ENCODE results near the gene CCDC107. TPM values are rescaled to one million over a fixed set of nuclear protein-coding genes. Genes with fewer than 3 reads are reported as not detected.

Gene CCDC107
- total and polyA plus RNA-seq, 2 of the 13 experiments (the other 11 are each of a cell fraction or from before 2014, with no cell fraction given): 7.1 to 15.2 TPM

GRCh38 chr9:35673132-35674024, 15.3 kb downstream of the CCDC107 start, which contains the start of gene CA9 (continued):
- TF ChIP-seq, protein P1, sequence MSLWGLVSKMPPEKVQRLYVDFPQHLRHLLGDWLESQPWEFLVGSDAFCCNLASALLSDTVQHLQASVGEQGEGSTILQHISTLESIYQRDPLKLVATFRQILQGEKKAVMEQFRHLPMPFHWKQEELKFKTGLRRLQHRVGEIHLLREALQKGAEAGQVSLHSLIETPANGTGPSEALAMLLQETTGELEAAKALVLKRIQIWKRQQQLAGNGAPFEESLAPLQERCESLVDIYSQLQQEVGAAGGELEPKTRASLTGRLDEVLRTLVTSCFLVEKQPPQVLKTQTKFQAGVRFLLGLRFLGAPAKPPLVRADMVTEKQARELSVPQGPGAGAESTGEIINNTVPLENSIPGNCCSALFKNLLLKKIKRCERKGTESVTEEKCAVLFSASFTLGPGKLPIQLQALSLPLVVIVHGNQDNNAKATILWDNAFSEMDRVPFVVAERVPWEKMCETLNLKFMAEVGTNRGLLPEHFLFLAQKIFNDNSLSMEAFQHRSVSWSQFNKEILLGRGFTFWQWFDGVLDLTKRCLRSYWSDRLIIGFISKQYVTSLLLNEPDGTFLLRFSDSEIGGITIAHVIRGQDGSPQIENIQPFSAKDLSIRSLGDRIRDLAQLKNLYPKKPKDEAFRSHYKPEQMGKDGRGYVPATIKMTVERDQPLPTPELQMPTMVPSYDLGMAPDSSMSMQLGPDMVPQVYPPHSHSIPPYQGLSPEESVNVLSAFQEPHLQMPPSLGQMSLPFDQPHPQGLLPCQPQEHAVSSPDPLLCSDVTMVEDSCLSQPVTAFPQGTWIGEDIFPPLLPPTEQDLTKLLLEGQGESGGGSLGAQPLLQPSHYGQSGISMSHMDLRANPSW (CRISPR knock-in tag; IDR thresholded peaks at IDR 0.05; ENCODE audit: borderline replicate concordance): no peak
- TF ChIP-seq ATF1 (CRISPR knock-in tag; IDR thresholded peaks at IDR 0.05) (no peak), KDM6A (CRISPR knock-in tag; IDR thresholded peaks at IDR 0.05; ENCODE audit: low read depth) (no peak), ZNF569 (CRISPR knock-in tag; IDR thresholded peaks at IDR 0.05; ENCODE audit: borderline replicate concordance) (0 out of 2 replicates have a peak, but pooled peaks have one; percentile 66), RFX3 (CRISPR knock-in tag; IDR thresholded peaks at IDR 0.05) (no peak), SMC3 (IDR thresholded peaks at IDR 0.05; ENCODE audit: low read length) (no peak), ZFP41 (CRISPR knock-in tag; IDR thresholded peaks at IDR 0.05; ENCODE audit: borderline replicate concordance) (no peak), ZNF709 (CRISPR knock-in tag; IDR thresholded peaks at IDR 0.05) (no peak)
- TF ChIP-seq, protein P2, sequence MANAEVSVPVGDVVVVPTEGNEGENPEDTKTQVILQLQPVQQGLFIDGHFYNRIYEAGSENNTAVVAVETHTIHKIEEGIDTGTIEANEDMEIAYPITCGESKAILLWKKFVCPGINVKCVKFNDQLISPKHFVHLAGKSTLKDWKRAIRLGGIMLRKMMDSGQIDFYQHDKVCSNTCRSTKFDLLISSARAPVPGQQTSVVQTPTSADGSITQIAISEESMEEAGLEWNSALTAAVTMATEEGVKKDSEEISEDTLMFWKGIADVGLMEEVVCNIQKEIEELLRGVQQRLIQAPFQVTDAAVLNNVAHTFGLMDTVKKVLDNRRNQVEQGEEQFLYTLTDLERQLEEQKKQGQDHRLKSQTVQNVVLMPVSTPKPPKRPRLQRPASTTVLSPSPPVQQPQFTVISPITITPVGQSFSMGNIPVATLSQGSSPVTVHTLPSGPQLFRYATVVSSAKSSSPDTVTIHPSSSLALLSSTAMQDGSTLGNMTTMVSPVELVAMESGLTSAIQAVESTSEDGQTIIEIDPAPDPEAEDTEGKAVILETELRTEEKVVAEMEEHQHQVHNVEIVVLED (CRISPR knock-in tag; IDR thresholded peaks at IDR 0.05; ENCODE audit: borderline replicate concordance): no peak
- TF ChIP-seq, protein P3, sequence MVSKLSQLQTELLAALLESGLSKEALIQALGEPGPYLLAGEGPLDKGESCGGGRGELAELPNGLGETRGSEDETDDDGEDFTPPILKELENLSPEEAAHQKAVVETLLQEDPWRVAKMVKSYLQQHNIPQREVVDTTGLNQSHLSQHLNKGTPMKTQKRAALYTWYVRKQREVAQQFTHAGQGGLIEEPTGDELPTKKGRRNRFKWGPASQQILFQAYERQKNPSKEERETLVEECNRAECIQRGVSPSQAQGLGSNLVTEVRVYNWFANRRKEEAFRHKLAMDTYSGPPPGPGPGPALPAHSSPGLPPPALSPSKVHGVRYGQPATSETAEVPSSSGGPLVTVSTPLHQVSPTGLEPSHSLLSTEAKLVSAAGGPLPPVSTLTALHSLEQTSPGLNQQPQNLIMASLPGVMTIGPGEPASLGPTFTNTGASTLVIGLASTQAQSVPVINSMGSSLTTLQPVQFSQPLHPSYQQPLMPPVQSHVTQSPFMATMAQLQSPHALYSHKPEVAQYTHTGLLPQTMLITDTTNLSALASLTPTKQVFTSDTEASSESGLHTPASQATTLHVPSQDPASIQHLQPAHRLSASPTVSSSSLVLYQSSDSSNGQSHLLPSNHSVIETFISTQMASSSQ (IDR thresholded peaks at IDR 0.05; ENCODE audit: low read depth): no peak
- TF ChIP-seq, protein P3 (CRISPR knock-in tag; IDR thresholded peaks at IDR 0.05; ENCODE audit: borderline replicate concordance): no peak
- TF ChIP-seq, protein P4, sequence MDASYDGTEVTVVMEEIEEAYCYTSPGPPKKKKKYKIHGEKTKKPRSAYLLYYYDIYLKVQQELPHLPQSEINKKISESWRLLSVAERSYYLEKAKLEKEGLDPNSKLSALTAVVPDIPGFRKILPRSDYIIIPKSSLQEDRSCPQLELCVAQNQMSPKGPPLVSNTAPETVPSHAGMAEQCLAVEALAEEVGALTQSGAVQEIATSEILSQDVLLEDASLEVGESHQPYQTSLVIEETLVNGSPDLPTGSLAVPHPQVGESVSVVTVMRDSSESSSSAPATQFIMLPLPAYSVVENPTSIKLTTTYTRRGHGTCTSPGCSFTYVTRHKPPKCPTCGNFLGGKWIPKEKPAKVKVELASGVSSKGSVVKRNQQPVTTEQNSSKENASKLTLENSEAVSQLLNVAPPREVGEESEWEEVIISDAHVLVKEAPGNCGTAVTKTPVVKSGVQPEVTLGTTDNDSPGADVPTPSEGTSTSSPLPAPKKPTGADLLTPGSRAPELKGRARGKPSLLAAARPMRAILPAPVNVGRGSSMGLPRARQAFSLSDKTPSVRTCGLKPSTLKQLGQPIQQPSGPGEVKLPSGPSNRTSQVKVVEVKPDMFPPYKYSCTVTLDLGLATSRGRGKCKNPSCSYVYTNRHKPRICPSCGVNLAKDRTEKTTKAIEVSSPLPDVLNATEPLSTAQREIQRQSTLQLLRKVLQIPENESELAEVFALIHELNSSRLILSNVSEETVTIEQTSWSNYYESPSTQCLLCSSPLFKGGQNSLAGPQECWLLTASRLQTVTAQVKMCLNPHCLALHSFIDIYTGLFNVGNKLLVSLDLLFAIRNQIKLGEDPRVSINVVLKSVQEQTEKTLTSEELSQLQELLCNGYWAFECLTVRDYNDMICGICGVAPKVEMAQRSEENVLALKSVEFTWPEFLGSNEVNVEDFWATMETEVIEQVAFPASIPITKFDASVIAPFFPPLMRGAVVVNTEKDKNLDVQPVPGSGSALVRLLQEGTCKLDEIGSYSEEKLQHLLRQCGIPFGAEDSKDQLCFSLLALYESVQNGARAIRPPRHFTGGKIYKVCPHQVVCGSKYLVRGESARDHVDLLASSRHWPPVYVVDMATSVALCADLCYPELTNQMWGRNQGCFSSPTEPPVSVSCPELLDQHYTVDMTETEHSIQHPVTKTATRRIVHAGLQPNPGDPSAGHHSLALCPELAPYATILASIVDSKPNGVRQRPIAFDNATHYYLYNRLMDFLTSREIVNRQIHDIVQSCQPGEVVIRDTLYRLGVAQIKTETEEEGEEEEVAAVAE (CRISPR knock-in tag; IDR thresholded peaks at IDR 0.05; ENCODE audit: borderline replicate concordance): no peak
